ENCODE results near the gene PDE3A.

Gene PDE3A

DNA sequence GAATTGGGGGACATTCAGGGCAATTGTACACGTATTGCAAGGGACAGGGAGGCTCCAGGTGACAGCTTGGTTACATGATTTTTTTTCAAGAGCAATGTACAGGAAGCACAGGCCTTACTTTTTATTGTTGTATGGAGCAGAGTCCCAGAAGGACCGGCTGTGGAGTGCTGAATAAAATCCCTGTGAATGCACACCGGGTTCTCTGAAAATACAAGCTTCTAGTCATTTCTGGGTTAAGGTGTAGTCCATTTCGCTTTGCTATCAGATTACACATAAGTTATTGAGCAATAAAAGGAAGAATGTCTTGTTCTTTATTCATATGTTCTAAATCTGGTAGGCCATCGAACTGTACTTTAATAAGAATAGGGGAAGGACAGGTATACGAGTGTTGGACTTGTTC is 52.2 kb downstream of the PDE3A start:
- TF ChIP-seq, protein P1, sequence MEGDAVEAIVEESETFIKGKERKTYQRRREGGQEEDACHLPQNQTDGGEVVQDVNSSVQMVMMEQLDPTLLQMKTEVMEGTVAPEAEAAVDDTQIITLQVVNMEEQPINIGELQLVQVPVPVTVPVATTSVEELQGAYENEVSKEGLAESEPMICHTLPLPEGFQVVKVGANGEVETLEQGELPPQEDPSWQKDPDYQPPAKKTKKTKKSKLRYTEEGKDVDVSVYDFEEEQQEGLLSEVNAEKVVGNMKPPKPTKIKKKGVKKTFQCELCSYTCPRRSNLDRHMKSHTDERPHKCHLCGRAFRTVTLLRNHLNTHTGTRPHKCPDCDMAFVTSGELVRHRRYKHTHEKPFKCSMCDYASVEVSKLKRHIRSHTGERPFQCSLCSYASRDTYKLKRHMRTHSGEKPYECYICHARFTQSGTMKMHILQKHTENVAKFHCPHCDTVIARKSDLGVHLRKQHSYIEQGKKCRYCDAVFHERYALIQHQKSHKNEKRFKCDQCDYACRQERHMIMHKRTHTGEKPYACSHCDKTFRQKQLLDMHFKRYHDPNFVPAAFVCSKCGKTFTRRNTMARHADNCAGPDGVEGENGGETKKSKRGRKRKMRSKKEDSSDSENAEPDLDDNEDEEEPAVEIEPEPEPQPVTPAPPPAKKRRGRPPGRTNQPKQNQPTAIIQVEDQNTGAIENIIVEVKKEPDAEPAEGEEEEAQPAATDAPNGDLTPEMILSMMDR (IDR thresholded peaks at IDR 0.05; ENCODE audit: borderline replicate concordance, insufficient read depth, low read depth, low read length), result no peak
- H3K4me3 ChIP-seq (ENCODE audit: low read depth, low read length), result no peak overlapping the region

DNA sequence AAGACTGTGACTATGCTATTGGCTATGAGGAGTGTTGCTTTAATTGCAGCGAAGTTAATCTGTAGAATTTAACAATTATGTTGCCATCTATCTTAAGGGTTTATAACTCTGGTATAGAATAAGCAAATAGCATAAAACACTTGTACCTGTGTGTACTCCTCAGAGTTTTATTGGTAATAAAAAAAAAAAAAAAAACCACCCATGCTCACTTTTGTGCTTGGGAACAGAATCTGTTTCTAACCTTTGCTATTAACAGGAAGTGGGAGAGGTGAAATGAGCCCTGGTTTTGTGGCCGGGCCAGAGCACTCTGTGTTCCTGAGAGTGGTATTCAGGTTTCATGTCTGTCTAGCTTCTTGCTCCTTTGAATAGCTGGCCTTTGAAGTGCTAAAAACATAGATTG is 53.1 kb downstream of the PDE3A start:
- TF ChIP-seq, protein P1 (IDR thresholded peaks at IDR 0.05; ENCODE audit: borderline replicate concordance, insufficient read depth, low read depth, low read length), result no peak
- H3K4me3 ChIP-seq (ENCODE audit: low read depth, low read length), result no peak overlapping the region

DNA sequence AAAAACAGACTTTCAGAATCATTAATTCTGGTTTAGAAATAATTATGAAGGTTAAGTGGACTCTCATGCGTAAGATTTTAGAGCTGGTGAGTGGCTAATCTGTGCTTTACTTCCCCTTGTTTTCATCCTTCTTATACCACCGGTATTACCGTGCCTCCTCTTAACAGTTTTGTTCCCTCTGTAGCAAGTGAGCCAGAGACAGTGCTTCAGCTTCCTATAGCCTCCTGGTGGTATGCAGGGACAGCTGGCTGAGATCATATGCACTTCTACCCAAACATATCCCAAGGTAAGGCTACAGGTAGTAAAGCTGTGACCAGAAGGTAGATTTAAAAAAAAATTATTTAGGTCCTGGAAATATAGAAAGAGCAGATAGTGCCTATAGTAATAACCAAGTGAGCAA is 55.2 kb downstream of the PDE3A start:
- TF ChIP-seq, protein P1 (IDR thresholded peaks at IDR 0.05; ENCODE audit: borderline replicate concordance, insufficient read depth, low read depth, low read length), result no peak
- no peak overlapping the region for H3K4me3 ChIP-seq (ENCODE audit: low read depth, low read length)

DNA sequence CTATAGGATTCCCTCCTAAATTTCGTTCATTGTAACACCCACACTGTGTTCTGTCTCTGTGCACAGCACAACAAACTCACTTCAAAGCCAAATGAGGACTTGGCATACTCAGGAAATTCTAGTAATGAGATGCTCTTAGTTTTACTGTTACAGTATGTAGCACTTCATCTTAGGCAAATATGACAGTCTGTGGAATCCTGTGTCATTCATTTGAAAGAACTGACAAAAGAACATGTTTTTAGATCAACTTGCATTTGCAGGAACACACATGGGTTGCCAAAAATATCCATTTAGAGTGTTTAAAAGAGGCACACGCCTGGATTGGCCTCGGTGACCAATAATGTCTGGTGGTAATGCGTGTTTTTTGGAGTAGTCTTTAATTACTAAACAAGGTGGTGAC is 56.5 kb downstream of the PDE3A start:
- H3K4me3 ChIP-seq (ENCODE audit: low read depth, low read length), result no peak overlapping the region
- TF ChIP-seq, protein P1 (IDR thresholded peaks at IDR 0.05; ENCODE audit: borderline replicate concordance, insufficient read depth, low read depth, low read length), result no peak

DNA sequence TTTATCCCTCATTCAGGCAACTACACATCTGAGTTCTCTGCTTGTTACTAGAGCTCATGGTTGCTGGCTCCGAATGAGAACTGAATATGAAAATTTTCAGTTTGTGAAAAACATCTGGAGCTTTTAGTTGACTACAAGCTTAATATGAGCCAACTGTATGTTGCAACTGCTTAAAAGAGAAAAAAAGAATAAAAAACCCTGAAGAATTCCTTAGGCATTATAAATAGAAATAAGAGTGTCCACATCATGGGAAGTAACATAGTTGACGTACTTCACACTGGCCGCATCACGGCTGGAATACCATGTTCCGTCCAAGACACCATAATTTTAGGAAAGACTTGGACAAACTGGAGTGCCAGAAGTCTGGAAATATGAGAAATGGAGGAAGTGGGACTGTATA is 57.9 kb downstream of the PDE3A start:
- TF ChIP-seq, protein P1 (IDR thresholded peaks at IDR 0.05; ENCODE audit: borderline replicate concordance, insufficient read depth, low read depth, low read length), result no peak
- H3K4me3 ChIP-seq (ENCODE audit: low read depth, low read length), result no peak overlapping the region

DNA sequence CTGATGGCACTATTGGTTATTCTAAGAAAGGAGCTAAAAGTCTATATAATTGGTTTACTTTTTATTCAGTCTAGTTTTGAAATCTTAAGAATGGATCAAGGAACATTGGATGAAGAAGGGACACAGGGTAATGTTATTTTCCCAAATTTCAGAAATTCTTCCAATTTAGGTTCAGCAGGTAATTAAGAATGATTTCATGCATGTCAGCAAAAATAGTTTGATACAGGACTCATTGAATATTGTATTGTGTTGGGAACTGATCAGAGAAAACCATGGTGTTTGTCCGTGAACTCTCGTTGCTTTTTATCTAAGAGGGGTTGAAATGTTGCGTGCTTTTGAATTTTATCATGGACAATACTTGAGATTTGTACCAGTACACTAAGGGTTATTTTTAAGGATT is 58.6 kb downstream of the PDE3A start:
- H3K4me3 ChIP-seq (ENCODE audit: low read depth, low read length), result no peak overlapping the region
- TF ChIP-seq, protein P1 (IDR thresholded peaks at IDR 0.05; ENCODE audit: borderline replicate concordance, insufficient read depth, low read depth, low read length), result no peak

DNA sequence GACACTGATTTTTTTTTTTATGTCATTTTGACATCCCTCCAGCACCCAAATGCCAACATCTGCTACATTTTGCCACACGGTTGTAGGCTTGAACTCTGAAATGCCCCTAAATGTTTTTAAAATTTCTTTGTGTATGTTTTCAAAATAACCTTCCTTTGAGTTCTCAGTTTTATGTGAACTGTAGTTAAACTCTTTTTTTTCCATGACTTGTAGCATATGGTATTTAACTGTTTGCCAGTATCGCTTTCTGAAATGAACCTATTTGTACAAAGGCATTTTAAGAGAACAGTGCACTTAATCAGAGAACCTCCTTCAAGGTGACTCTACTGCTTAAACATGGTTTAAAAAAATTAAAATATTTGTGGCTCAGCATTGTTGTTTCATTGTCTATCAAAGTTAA is 61.5 kb downstream of the PDE3A start:
- H3K4me3 ChIP-seq (ENCODE audit: low read depth, low read length), result no peak overlapping the region
- TF ChIP-seq, protein P1 (IDR thresholded peaks at IDR 0.05; ENCODE audit: borderline replicate concordance, insufficient read depth, low read depth, low read length), result no peak
